Transverse colon (tissue), 4 donors: Measurements from ENCODE around the gene ATP9B. TPM values are rescaled to one million over a fixed set of nuclear protein-coding genes. Genes with fewer than 3 reads are reported as not detected.

Experiments used
- DNase-seq: peaks from one replicate; pipeline ENCODE4 v3.0.0-alpha.2; 2019
- H3K27ac ChIP-seq, 4 donors: fragments of 200-600 bp; sonication (generic); 2 replicates each; pipeline ENCODE4 v1.5.1; 2016 to 2018; ENCODE audit warnings: inconsistent platforms in 4 of 4
- H3K27me3 ChIP-seq: fragments of 200-600 bp; sonication (generic); 2 replicates; pipeline ENCODE4 v1.5.1; 2017; ENCODE audit warnings: inconsistent platforms
- H3K36me3 ChIP-seq, 4 donors: fragments of 200-600 bp; sonication (generic); 2 replicates each; pipeline ENCODE4 v1.5.1; 2017 to 2019; ENCODE audit warnings: inconsistent platforms in 4 of 4
- H3K4me1 ChIP-seq, 4 donors: fragments of 200-600 bp; sonication (generic); 2 replicates each; pipeline ENCODE4 v1.5.1; 2017 to 2020; ENCODE audit warnings: inconsistent platforms in 4 of 4
- H3K4me3 ChIP-seq, 4 donors: fragments of 200-600 bp; sonication (generic); 1 replicate in 1 of 4; 2 replicates in 3 of 4; pipeline versions ENCODE4 v1.5.1 to v1.6.1; 2017 to 2019; ENCODE audit warnings: inconsistent platforms in 4 of 4
- H3K9me3 ChIP-seq, 2 donors: fragments of 200-600 bp; sonication (generic); 2 replicates each; pipeline ENCODE4 v1.5.1; 2017 to 2019; ENCODE audit warnings: inconsistent platforms in 2 of 2
- EP300 ChIP-seq: sonication (generic); formaldehyde crosslinking; IDR thresholded peaks from one replicate; pipeline ENCODE4 v1.6.1; 2017; ENCODE audit warnings: antibody characterized with exemption, low read depth
- POLR2A ChIP-seq: fragments of 450-650 bp; IDR thresholded peaks from one replicate; pipeline ENCODE4 v1.6.1; 2016; ENCODE audit warnings: antibody characterized with exemption, mild to moderate bottlenecking, moderate library complexity
- POLR2AphosphoS5 ChIP-seq, 3 donors: sonication (generic); formaldehyde crosslinking; IDR thresholded peaks; one replicate each; pipeline ENCODE4 v1.6.1; 2016; ENCODE audit warnings: antibody characterized with exemption in 3 of 3
- WGBS, 2 donors: methylation state at CpG; one replicate each; pipeline ENCODE4 v1.1.5; 2018; ENCODE audit warnings: low coverage in 1 of 2; 5-methylcytosine and 5-hydroxymethylcytosine counted together
- in situ Hi-C, 4 donors: fragments of 200-750 bp; cut with MboI; loops; one replicate each; pipeline versions ENCODE4 v1.15.0 to v1.15.1; 2017; ENCODE audit warnings: low sequenced_read_pairs in 3 of 4, low pct_ligation_motif_present in 1 of 4, low pct_unique_long_range_greater_than_20kb in 1 of 4
- intact Hi-C: fragments of 100-400 bp; cut with DNase I; formaldehyde crosslinking; loops from one replicate; pipeline ENCODE4 v1.15.1; 2023; ENCODE audit warnings: low total_unique reads
- total RNA-seq, 4 donors: library from RNA; depleted of rRNA; stranded (reverse); fragments of >200 nt; gene quantifications; one replicate each; pipeline ENCODE4 v1.1.0, GENCODE V29; 2016
- TF ChIP-seq, protein P1 (sequence below), 5 experiments: fragments of 200-600 bp in 3 of 5; fragments of 450-650 bp in 2 of 5; sonication (generic) in 3 of 5; IDR thresholded peaks; 1 replicate in 2 of 5; 2 replicates in 3 of 5; pipeline ENCODE4 v1.5.1; 2016 to 2017; ENCODE audit warnings: antibody characterized with exemption in 5 of 5, inconsistent platforms in 3 of 5, mild to moderate bottlenecking in 2 of 5, moderate library complexity in 1 of 5

ATP9B gene
- total RNA-seq, 4 donors from 2014 or later, result 36.3 to 70.3 (median 41.6) TPM

DNA sequence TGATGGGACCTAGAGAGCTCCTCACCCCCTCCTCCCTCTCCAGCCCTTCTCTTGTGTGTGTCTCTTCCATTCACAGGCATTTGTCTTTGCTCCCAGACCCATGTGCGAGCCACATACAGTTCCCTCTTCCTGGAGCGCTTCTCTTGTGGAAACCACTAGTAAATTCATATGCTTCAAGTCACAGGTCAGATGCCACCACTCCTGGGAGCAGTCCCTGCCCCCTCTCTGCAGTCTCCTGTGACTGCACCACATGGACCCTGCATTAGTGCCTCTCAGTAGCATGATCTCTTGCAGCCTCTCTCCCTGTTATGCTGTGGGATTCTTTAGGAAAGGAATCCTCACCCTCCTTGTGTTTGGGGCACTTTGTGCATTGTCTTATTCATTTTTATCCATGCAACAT is 230.1 kb downstream of the ATP9B start:
- Histone ChIP-seq H3K27me3 (no peaks in the 10 kb centered on the region), H3K9me3 (no peaks in the 10 kb centered on the region), H3K4me1 (peaks cover 0 to 3% (median 0%) of the 10 kb centered on the region in 4 donors), H3K36me3 (no peaks in the 10 kb centered on the region), H3K4me3 (no peak overlapping the region), H3K27ac (no peak overlapping the region)
- in situ Hi-C loops (no loop called here), intact Hi-C loops (no loop called here)
- WGBS, 2 donors, result 98 to 100% methylated on average over 2 of the region's 2 CpGs
- TF ChIP-seq POLR2A, result no peak
- TF ChIP-seq, protein P1, sequence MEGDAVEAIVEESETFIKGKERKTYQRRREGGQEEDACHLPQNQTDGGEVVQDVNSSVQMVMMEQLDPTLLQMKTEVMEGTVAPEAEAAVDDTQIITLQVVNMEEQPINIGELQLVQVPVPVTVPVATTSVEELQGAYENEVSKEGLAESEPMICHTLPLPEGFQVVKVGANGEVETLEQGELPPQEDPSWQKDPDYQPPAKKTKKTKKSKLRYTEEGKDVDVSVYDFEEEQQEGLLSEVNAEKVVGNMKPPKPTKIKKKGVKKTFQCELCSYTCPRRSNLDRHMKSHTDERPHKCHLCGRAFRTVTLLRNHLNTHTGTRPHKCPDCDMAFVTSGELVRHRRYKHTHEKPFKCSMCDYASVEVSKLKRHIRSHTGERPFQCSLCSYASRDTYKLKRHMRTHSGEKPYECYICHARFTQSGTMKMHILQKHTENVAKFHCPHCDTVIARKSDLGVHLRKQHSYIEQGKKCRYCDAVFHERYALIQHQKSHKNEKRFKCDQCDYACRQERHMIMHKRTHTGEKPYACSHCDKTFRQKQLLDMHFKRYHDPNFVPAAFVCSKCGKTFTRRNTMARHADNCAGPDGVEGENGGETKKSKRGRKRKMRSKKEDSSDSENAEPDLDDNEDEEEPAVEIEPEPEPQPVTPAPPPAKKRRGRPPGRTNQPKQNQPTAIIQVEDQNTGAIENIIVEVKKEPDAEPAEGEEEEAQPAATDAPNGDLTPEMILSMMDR (IDR thresholded peaks at IDR 0.05), result no peak
- TF ChIP-seq EP300, result no peak
- TF ChIP-seq POLR2AphosphoS5 (IDR thresholded peaks at IDR 0.05), result no peak
- no peak for DNase-seq

DNA sequence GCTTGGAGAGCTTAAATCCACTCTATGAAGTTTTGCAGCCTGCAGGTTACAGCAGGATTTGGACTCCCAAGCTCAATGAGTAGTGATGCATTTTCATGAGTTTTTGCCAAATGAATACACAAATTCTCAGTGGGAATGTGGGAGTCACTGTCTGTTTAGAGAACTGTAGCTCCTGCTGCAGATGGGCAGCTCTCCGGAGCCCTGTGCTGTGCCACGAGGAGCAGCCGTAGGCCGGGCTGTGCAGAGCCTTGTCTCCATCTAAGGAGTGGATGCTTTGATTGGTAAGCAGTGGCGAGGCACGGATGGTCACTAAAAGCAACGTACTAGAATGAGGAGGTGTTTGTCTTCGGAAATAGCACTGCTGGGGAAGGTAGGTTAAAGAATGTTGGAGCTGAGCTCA is 230.5 kb downstream of the ATP9B start:
- H3K27ac ChIP-seq, result no peak overlapping the region
- no peak overlapping the region for H3K4me3 ChIP-seq
- H3K4me1 ChIP-seq, result peaks cover 0 to 3% (median 0%) of the 10 kb centered on the region in 4 donors
- intact Hi-C loops (no loop called here), in situ Hi-C loops (no loop called here)
- 96% methylated on average over 8 of the region's 8 CpGs; no CpG with 5 or more reads in 1 of the 2 donors for WGBS, 2 donors
- no peaks in the 10 kb centered on the region for H3K9me3 ChIP-seq
- H3K27me3 ChIP-seq, result no peaks in the 10 kb centered on the region
- DNase-seq, result no peak
- TF ChIP-seq EP300, result no peak
- TF ChIP-seq POLR2A, result no peak
- TF ChIP-seq, protein P1 (IDR thresholded peaks at IDR 0.05), result no peak
- H3K36me3 ChIP-seq, result peaks cover 0 to 4% (median 0%) of the 10 kb centered on the region in 4 donors

DNA sequence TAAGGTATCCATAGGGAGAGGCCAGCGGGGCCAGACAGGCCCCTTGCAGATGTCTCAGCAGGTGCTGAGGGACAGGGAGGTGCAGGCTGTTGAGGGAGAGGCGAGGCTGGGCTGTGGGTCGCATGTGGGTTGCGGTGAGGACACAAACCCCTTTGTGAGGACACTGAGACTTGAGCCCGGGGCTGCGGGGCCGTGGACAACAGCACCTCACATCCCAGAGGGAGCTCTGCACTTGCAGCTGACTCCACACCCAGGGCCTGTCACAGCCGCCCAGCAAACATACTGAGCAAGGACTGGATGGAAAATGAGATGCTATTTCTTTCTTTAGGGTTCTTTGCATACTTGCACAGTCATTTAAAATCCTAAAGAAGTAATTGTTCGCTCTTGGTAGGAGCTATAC is 231.2 kb downstream of the ATP9B start:
- no peak for TF ChIP-seq EP300
- no peak for TF ChIP-seq POLR2AphosphoS5 (IDR thresholded peaks at IDR 0.05)
- TF ChIP-seq, protein P1 (IDR thresholded peaks at IDR 0.05), result no peak
- TF ChIP-seq POLR2A, result no peak
- intact Hi-C loops, result no loop called here
- DNase-seq, result no peak
- Histone ChIP-seq H3K27me3 (no peaks in the 10 kb centered on the region), H3K9me3 (no peaks in the 10 kb centered on the region), H3K36me3 (peaks cover 0 to 6% (median 0%) of the 10 kb centered on the region in 4 donors), H3K27ac (no peak overlapping the region), H3K4me1 (peaks cover 0 to 3% (median 0%) of the 10 kb centered on the region in 4 donors), H3K4me3 (no peak overlapping the region)
- in situ Hi-C loops, result no loop called here
- 75 to 78% methylated on average over 4 to 9 of the region's 9 CpGs for WGBS, 2 donors

DNA sequence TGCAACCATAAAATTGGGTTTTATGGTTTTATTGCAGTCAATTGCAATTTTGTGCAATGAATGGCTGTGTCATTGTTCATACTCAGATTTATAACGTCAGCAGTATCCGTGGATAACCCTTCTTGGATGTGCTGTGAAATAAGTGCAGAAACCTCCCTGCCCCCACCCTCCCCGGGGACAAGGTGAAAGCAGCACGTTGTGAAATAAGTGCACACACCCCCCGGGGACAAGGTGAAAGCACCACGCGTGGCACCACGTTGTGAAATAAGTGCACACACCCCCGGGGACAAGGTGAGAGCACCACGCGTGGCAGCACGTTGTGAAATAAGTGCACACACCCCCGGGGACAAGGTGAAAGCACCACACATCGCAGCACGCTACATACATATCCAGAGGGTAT is 232.9 kb downstream of the ATP9B start:
- in situ Hi-C loops, result no loop called here
- peaks cover 0 to 6% (median under 1%) of the 10 kb centered on the region in 4 donors for H3K36me3 ChIP-seq
- intact Hi-C loops, result no loop called here
- H3K9me3 ChIP-seq, result no peaks in the 10 kb centered on the region
- 62 to 64% methylated on average over 14 to 15 of the region's 15 CpGs for WGBS, 2 donors
- TF ChIP-seq, protein P1 (IDR thresholded peaks at IDR 0.05), result no peak
- TF ChIP-seq POLR2A (no peak), POLR2AphosphoS5 (IDR thresholded peaks at IDR 0.05) (no peak), EP300 (no peak)
- peak; percentile 87 for DNase-seq
- no peak overlapping the region for H3K27ac ChIP-seq
- no peak overlapping the region for H3K4me3 ChIP-seq
- H3K27me3 ChIP-seq, result no peaks in the 10 kb centered on the region
- peaks cover 0 to 3% (median 0%) of the 10 kb centered on the region in 4 donors for H3K4me1 ChIP-seq
